Choroid plexus epithelial cell (primary cell): Measurements from ENCODE around the gene ITPR1.

Experiments
- DNase-seq: peaks from one replicate; pipeline ENCODE4 v3.0.0-alpha.2; 2010; ENCODE audit warnings: low read depth
- H3K4me3 ChIP-seq: 2 replicates; pipeline ENCODE4 v1.5.1; 2011; ENCODE audit warnings: low read depth, mild to moderate bottlenecking, control low read depth, low read length, moderate library complexity
- CTCF ChIP-seq: conservative IDR thresholded peaks from 2 replicates; pipeline ENCODE4 v1.5.1; 2011; ENCODE audit warnings: low read depth, mild to moderate bottlenecking, control low read depth, inconsistent platforms, low read length, moderate library complexity

ITPR1 gene

GRCh38 chr3:4656626-4657328 lies 163.6 kb downstream of the ITPR1 start:
- peak; percentile 12 for DNase-seq
- H3K4me3 ChIP-seq: no peak overlapping the region
- no peak for TF ChIP-seq CTCF

- no peak for DNase-seq
Observed at GRCh38 chr3:4660936-4661335, 167.8 kb downstream of the ITPR1 start.

GRCh38 chr3:4664412-4664811 lies 171.3 kb downstream of the ITPR1 start:
- TF ChIP-seq CTCF: no peak
- no peak overlapping the region for H3K4me3 ChIP-seq
- peak; percentile 16 for DNase-seq

More at GRCh38 chr3:4660936-4661335, 167.8 kb downstream of the ITPR1 start:
- no peak overlapping the region for H3K4me3 ChIP-seq
- no peak for TF ChIP-seq CTCF

GRCh38 chr3:4665197-4665596 lies 172.0 kb downstream of the ITPR1 start:
- H3K4me3 ChIP-seq: no peak overlapping the region

GRCh38 chr3:4666071-4666470 lies 172.9 kb downstream of the ITPR1 start:
- DNase-seq: no peak
- no peak overlapping the region for H3K4me3 ChIP-seq
- no peak for TF ChIP-seq CTCF

More at GRCh38 chr3:4665197-4665596, 172.0 kb downstream of the ITPR1 start:
- DNase-seq: peak; percentile 21
- TF ChIP-seq CTCF: no peak

GRCh38 chr3:4670352-4670751 lies 177.2 kb downstream of the ITPR1 start:
- DNase-seq: peak; percentile 47
- TF ChIP-seq CTCF: peak; percentile 72
- H3K4me3 ChIP-seq: no peak overlapping the region

- TF ChIP-seq CTCF: no peak
- no peak for DNase-seq
Observed at GRCh38 chr3:4672725-4673275, 179.7 kb downstream of the ITPR1 start.

More at GRCh38 chr3:4672725-4673275, 179.7 kb downstream of the ITPR1 start:
- no peak overlapping the region for H3K4me3 ChIP-seq
